GM11168 (cell line): ENCODE data around the gene PTPRK.

Experiments used
- in situ Hi-C: fragments of 300-500 bp; cut with MboI; formaldehyde crosslinking; loops from one replicate; pipeline ENCODE4 v1.12.0; 2022; ENCODE audit warnings: low sequenced_read_pairs; ENCODE audit not compliant: unreplicated experiment

The PTPRK gene

GRCh38 chr6:127924031-127924430, 596.4 kb downstream of the PTPRK start:
- in situ Hi-C loops, result no loop called here

GRCh38 chr6:127923135-127923534, 597.3 kb downstream of the PTPRK start:
- in situ Hi-C loops, result no loop called here

GRCh38 chr6:127921982-127922381, 598.4 kb downstream of the PTPRK start:
- in situ Hi-C loops, result no loop called here

- in situ Hi-C loops, result no loop called here
Observed at GRCh38 chr6:127920804-127921203, 599.6 kb downstream of the PTPRK start.
